NK-92 (cell line): ENCODE measurements around the gene RIMBP2.

Source experiments
- DNase-seq: peaks from one replicate; lab custom pipeline; 2025; ENCODE audit not compliant: unreplicated experiment; lab: John Stamatoyannopoulos, UW

The RIMBP2 gene

GRCh38 chr12:130634866-130635265 is 81.2 kb downstream of the RIMBP2 start:
- no peak for DNase-seq

- no peak for DNase-seq
These were observed 82.3 kb downstream of the RIMBP2 start for GRCh38 chr12:130633771-130634170.

GRCh38 chr12:130632642-130633041 is 83.5 kb downstream of the RIMBP2 start:
- no peak for DNase-seq

- DNase-seq: no peak
These were observed 87.8 kb downstream of the RIMBP2 start for GRCh38 chr12:130628304-130628703.

GRCh38 chr12:130627175-130627574 is 88.9 kb downstream of the RIMBP2 start:
- DNase-seq: no peak

GRCh38 chr12:130626601-130627000 is 89.5 kb downstream of the RIMBP2 start:
- no peak for DNase-seq

GRCh38 chr12:130625201-130625600 is 90.9 kb downstream of the RIMBP2 start:
- DNase-seq: no peak

GRCh38 chr12:130622803-130623202 is 93.3 kb downstream of the RIMBP2 start:
- no peak for DNase-seq

GRCh38 chr12:130621696-130622298 is 94.3 kb downstream of the RIMBP2 start:
- no peak for DNase-seq

- DNase-seq: no peak
These were observed 95.3 kb downstream of the RIMBP2 start for GRCh38 chr12:130620756-130621155.

- DNase-seq: no peak
These were observed 95.8 kb downstream of the RIMBP2 start for GRCh38 chr12:130620281-130620680.

GRCh38 chr12:130619385-130620001 is 96.6 kb downstream of the RIMBP2 start:
- no peak for DNase-seq

- no peak for DNase-seq
These were observed 98.9 kb downstream of the RIMBP2 start for GRCh38 chr12:130617219-130617618.

- no peak for DNase-seq
These were observed 100.2 kb downstream of the RIMBP2 start for GRCh38 chr12:130615861-130616345.

GRCh38 chr12:130614530-130614905 is 101.6 kb downstream of the RIMBP2 start:
- DNase-seq: no peak

GRCh38 chr12:130613831-130614529 is 102.1 kb downstream of the RIMBP2 start:
- DNase-seq: no peak

- DNase-seq: no peak
These were observed 103.0 kb downstream of the RIMBP2 start for GRCh38 chr12:130613131-130613530.

- no peak for DNase-seq
These were observed 104.8 kb downstream of the RIMBP2 start for GRCh38 chr12:130611026-130611905.

- DNase-seq: no peak
These were observed 106.1 kb downstream of the RIMBP2 start for GRCh38 chr12:130609966-130610365.

- DNase-seq: no peak
These were observed 107.3 kb downstream of the RIMBP2 start for GRCh38 chr12:130608831-130609230.

- DNase-seq: no peak
These were observed 108.0 kb downstream of the RIMBP2 start for GRCh38 chr12:130608132-130608531.
